HG03175 (cell line): Measurements from ENCODE around the gene WNT3.
"Not testable (repeated sequence)": the region's sequence is repeated elsewhere in the genome, so short reads cannot be mapped to it uniquely, and the experiment has no call there.

Experiments
- ATAC-seq: cut with Tn5 transposase; IDR thresholded peaks from one replicate; pipeline ENCODE4 v1.9.1; 2021; ENCODE audit warnings: mild to moderate bottlenecking, moderate library complexity; ENCODE audit not compliant: unreplicated experiment

The WNT3 gene

GRCh38 chr17:46788300-46788699, 30.2 kb downstream of the WNT3 start:
- no peak for ATAC-seq

- no peak for ATAC-seq
These were observed 31.0 kb downstream of the WNT3 start for GRCh38 chr17:46787478-46787877.

GRCh38 chr17:46785696-46786095, 32.8 kb downstream of the WNT3 start:
- no peak for ATAC-seq

GRCh38 chr17:46783031-46783593, 35.4 kb downstream of the WNT3 start:
- no peak for ATAC-seq

GRCh38 chr17:46782250-46782953, 36.1 kb downstream of the WNT3 start:
- no peak for ATAC-seq

- ATAC-seq: no peak
These were observed 38.5 kb downstream of the WNT3 start for GRCh38 chr17:46780003-46780373.

- no peak for ATAC-seq
These were observed 40.3 kb downstream of the WNT3 start for GRCh38 chr17:46777943-46778915.

GRCh38 chr17:46776298-46777005, 42.0 kb downstream of the WNT3 start:
- ATAC-seq: no peak

GRCh38 chr17:46774108-46774737, 44.3 kb downstream of the WNT3 start:
- ATAC-seq: no peak

- ATAC-seq: no peak
These were observed 44.8 kb downstream of the WNT3 start for GRCh38 chr17:46773676-46774075.

GRCh38 chr17:46773221-46773605, 45.3 kb downstream of the WNT3 start:
- no peak for ATAC-seq

GRCh38 chr17:46772475-46773220, 45.8 kb downstream of the WNT3 start:
- no peak for ATAC-seq

- peak; percentile 22 for ATAC-seq
These were observed 46.7 kb downstream of the WNT3 start for GRCh38 chr17:46771561-46772474.

- ATAC-seq: peak; percentile 45
These were observed 47.5 kb downstream of the WNT3 start for GRCh38 chr17:46770818-46771560.

- no peak for ATAC-seq
These were observed 48.1 kb downstream of the WNT3 start for GRCh38 chr17:46770439-46770817.

GRCh38 chr17:46769531-46770438, 48.7 kb downstream of the WNT3 start:
- ATAC-seq: no peak

GRCh38 chr17:46768896-46769295, 49.6 kb downstream of the WNT3 start:
- ATAC-seq: not testable (repeated sequence)
